HG02870 (cell line): ENCODE data around the gene MFSD6L.

Source experiments
- ATAC-seq: cut with Tn5 transposase; IDR thresholded peaks from one replicate; pipeline ENCODE4 v1.9.1; 2021; ENCODE audit warnings: mild to moderate bottlenecking, moderate library complexity; ENCODE audit not compliant: unreplicated experiment

Gene MFSD6L, protein sequence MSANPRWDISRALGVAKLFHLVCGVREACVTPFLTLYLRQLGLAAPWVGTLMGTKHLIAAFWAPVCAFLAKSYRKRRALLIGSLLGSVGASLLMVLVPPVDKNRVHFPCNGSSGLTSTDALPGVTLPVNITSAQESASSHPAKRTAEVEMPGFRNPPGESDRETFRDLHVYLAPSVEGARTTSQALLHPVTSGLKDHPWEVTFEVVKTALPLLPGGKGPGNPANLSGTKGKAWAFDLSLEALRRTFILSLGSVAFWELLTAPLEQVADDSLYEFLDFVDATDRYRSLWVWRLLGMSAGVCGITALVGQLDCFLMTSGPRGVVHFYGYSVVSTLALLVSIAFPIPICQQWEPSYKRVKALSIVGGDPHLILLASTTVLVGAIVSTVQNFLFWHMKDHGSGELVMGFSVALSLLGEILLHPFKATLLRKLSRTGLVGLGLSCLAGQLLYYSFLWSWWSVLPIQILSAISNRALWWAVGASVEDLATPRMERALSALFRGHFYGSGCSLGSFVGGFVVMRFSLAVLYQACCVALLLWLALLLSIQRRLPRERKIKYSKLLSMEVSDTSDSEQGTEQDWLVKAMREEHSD

DNA sequence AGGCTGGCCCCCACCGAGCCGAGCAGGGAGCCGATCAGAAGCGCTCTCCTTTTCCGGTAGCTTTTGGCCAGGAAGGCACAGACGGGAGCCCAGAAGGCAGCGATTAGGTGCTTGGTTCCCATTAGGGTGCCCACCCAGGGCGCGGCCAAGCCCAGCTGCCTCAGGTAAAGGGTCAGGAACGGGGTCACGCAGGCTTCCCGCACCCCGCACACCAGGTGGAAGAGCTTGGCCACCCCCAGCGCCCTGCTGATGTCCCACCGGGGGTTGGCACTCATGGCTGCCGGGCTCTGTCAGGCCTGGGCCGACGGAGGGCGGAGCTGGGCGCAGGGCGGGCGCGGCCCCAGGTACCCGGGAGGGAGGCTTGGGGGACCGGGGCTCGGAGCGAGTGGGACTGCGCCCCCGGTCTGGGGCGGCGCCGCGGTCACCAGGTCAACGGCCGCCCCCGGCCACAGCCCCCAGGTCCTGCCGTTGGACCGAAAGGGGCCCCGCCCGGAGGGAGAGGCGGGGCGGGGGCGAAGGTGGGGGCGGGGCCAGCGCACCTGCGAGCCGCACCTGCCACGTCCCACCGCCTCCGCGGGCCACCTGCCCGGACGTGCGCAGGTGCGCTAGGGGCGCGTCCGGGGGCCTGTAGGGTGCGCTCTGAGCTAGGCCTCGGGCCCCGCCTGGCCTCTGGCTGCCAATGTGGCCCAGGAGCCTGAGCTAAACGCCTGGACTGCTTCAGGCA is at the start of gene MFSD6L:
MFSD6L (minus strand) TSS at position 520 of the 724 bp plus-strand sequence; CDS start at position 275, 245 bp downstream.
- no peak for ATAC-seq

DNA sequence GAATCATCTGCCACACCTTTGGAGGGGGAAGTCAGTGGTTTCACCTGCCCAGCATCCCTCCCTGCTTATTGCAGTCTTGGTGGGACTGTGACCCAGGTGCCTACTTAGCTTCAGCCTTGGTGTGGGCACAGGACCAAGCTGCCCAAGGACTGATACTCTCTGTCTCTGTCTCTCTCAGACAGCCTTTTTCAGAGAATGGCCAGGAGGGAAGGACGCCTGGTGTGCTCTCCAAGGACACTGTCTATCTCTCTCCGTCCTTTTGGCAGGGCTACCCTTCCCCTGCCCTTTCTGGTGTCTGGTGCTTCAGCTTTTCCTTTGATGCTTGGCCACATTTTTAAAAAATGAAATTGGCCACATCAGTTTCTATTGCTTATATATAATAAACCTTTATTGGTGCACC is 48.7 kb upstream of the MFSD6L start:
- no peak for ATAC-seq

DNA sequence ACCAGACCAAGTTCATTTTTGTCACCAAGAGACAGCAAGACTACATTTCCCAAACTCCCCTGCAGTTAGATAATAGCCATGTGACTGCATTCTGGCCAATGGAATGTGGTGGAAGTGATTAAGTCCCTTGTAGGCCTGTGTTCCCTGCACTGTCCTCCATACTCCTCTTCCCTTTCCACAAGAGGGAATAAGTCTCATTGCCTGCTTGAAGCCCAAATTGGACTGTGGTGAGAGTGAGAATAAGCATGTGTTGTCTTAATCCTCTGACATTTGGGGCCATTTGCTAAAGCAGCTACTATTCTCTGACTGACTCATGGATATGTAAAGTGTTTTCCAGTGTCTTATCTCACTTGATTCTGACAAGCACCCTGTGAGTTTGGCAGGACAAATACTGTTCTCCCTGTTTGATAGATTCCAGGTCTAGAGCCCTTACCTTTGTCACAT is 47.6 kb upstream of the MFSD6L start:
- ATAC-seq, result no peak

DNA sequence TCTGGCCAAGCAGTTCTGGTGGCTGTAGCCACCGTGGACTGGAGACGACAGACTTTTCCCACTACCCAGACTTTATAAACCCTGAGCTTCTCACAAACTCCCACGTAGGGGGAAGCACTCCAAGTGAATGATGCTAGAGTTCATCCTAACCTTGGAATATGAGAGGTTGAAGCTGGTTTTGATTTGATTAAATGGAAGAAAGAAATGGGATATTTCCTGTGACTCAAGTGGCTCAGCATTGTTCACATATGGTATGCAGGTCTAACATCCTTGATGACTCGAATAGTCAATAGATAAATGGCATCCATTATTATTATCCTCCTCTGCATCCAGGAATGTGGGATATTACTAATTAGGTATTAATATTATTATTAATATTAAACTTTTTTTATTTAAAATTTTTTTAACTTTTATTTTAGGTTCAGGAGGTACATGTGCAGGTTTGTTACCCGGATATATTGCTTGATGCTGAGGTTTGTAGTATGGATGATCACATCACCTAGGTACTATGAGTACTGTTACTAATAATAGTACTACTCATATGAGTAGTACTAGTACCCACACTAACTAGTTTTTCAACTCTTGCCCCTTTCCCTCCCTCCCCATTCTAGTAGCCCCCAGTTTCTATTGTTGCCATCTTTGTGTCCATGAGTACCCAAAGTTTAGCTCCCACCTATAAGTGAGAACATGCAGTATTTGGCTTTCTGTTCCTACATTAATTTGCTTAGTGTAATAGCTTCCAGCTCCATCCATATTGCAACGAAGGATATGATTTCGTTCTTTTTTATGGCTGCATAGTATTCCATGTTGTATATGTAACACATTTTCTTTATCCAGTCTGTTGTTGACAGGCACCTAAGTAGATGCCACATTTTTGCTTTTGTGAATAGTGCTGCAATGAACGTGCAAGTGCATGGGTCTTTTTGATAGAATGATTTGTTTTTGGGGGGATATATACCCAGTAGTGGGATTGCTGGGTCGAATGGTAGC is 45.4 kb upstream of the MFSD6L start:
- no peak for ATAC-seq

DNA sequence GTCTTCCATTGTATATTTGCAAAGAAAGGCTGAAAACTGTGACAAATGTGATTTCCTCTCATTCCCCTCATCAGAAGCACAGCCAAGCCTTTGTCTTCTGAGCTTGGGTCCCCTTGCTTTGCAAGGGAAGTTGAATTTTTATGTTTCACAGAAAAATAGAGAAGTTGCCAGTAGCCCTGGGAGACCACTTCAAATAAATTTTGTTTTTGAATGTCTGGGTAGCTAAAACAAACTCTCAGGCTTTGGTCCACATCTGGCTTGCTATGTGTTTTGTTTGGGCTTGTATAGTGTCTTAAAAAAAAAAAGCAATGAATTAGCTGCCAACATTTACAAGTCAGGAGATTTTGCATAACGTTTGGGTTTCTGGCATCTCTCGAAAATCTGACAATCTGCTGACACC is 44.2 kb upstream of the MFSD6L start:
- no peak for ATAC-seq

DNA sequence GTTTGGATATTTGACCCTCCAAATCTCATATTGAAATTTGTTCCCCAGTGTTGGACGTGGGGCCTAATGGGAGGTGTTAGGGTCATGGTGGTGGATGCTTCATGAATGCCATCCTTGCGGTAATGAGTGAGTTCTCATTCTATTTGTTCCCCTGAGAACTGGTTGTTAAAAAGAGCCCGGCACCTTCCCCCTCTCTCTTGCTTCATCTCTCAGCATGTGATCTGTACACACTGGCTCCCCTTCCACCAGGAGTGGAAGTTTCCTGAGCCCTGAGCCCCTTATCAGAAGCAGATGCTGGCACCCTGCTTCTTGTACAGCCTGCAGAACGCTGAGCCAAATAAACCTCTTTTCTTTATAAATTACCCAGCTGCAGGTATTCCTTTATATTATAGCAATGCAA is 42.7 kb upstream of the MFSD6L start:
- no peak for ATAC-seq

DNA sequence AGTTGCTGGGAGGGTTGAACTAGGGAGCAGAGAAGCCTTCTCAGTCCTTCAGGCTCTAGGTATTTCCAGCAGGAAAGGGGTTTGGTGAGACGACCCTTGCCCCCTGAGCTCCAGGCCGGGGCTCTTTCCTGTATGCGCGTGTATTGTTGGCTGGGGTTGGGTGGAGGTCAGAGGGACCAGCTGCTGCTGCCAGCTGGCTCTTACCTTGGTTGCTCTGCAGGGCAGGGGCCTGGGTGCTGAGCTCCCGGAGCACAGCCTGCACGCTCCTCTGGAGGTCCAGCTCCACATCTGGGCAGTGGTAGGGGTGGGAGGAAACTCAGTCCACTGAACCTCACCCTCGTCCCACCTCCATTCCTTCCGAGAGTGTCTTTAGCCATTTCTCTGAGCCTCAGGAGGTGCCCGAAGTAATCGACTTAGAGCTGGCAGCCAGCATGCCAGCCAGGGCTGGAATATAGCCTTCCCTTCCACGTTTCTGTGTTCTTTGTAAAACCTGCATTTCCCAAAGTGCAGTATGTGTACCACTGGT is 40.3 kb upstream of the MFSD6L start:
- no peak for ATAC-seq

DNA sequence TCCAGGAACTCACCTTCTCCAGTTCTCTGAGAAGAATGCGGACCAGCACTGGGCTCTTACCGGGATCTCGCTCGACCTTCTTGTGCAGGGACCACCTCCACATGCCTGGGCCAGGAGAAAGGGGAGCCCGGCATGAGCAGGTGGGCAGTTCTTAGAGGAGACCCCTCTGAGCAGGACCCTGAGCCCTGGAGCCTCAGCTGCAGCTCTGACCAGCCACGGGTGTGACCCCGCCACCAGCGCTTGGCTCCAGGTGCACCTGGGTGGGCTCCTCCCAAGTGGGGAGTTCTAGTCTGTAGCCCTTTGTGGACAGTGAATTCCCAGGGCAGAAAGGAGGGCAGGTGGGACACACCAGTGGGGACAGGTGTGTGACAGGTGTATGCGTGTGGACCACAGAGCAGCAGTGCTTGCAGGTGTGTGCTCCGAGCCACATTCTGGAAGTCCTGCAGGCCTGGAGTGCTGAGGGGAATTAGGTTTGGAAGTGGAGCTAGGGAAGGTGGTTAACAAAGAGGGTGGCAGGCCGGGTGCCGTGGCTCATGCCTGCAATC is 39.5 kb upstream of the MFSD6L start:
- ATAC-seq, result no peak

DNA sequence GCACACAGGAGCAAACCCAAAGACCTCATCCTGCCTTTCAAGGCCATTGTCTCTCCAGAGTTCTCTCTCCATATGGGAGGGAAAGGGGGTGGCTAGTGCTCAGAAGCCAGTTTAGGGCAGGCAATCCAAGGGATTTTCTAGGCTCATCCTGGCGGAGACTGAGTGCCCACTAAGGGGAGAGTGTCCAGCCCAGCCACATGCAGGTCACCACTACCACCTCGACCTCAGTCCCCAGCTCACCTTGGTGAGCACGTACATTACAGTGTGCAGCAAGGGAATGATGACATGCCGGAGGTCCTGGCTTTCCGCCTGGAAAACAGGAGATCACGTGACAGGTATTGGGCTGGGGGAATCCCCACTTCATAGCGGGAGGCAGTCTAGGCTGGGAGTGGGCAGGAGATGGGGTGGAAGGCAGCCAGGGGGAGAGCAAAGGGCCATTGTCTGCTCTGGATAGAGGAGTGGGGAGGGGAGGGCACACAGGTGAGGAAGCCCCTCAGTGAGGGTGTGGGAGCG is 38.5 kb upstream of the MFSD6L start:
- ATAC-seq, result no peak

DNA sequence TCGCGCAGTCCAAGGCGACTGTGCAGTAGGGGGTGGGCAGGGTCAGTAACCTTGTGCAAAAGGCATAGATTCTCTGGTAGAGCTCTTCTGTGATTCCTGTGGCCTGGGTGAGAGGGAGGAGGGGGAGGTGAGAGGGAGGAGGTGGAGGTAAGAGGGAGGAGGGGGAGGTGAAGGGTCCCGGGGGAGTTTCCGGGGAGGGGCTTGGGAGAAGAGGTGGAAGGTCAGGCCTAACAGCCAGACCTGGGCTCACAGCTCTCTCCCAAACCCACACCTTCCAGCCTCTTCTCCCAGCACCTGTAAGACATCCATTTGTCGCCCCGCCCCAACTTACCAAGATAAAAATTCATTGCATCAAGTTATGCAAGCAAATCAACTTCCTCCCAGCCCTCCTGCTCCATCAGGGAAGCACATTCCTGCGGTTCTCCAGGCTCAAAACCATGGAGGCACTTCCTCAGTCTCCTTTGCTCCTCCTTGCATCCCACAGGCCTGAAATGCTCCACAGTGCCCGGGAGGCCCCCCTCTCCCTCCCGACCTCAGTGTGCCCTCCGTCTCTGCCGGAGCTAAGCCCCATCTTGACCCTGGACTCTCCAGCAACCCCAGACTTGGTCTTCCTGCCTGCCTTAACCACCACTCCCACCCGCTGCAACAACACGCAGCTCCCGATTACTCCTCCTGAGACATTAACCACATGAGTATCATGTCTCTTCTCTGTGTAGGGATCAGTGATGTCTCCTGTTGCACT is 37.8 kb upstream of the MFSD6L start:
- ATAC-seq, result no peak

DNA sequence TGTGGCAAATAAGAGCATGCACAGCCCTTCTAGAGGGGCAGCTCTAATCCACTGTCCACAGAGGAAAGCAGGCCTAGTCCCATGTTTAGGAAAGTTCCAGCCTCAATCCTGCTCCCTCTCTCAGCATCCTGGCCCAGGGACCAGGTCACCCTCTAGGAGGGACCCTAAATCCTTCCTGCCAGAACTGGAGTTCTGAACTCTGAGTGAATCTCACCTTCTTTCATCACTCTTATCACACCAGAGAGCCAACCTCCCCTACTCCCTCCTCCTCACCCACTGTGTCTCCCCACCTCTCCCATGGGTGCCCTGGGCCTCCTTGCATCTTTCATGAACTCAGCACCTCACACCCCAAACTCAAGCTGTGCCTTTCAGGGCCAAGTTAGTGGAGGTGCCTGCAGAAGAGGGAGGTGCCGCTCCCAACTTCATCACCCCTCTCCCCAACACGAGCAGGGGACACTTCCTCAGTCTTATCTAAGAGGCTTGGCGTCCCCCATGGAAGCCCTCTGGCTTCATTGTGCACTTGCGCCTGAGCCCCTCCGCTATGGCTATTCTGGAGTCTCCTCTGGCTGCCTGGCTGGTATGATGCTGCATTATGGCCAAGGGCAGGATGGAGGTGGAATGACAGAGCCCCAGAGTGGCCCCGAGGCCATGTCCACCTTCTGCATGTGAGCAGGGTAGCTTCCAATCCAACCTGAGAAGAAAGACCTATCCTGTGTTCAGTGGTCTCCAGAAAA is 36.6 kb upstream of the MFSD6L start:
- ATAC-seq, result no peak

DNA sequence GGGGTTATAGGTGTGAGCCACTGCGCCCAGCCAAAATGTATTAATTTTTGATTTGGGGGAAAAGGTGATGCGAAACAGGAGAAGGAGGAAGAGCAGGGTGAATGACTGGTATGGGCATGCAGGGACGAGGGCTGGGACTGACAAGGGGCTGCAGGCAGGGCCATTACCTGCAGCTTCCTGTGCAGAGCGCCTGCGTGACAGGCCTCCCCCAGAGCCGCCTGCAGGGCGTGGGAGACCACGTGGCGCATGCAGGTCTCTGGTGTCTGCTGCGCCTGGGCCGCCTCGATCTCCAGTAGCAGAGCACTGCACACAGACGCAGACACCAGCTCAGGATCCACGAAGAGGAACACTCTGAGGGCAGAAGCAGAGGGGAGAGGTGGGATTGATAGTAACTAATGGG is 35.9 kb upstream of the MFSD6L start:
- no peak for ATAC-seq

DNA sequence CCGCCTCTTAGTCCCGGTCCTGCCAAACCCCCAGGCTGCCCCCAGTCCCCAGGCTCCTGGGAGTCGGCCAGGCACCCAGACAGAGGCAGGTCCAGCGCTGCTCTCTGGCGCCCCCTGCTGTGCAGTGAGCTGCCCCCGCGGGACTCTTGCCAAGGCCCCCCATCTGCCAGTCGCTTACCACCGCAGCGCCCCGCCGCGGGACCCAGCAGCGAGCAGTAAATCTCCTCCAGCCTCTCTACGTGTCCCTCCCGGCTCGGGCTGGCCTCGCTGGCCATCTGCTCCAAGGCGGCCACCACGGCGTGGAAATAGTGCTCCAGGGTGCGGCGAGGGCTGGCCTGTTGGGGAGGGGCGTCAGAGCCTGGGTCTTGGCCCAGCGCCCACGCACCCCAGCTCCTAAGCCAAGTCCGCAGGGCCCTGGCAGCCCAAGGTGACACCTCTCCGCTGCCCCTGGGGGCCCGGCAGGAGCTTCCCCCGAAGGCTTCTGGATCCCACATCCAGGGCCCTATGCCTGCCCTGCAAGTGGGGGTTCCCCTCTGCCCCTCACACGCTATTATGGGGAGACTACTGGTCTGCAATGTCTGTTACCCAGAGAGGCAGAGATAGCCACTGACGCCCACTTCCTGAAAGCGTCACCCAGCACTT is 33.7 kb upstream of the MFSD6L start:
- no peak for ATAC-seq

DNA sequence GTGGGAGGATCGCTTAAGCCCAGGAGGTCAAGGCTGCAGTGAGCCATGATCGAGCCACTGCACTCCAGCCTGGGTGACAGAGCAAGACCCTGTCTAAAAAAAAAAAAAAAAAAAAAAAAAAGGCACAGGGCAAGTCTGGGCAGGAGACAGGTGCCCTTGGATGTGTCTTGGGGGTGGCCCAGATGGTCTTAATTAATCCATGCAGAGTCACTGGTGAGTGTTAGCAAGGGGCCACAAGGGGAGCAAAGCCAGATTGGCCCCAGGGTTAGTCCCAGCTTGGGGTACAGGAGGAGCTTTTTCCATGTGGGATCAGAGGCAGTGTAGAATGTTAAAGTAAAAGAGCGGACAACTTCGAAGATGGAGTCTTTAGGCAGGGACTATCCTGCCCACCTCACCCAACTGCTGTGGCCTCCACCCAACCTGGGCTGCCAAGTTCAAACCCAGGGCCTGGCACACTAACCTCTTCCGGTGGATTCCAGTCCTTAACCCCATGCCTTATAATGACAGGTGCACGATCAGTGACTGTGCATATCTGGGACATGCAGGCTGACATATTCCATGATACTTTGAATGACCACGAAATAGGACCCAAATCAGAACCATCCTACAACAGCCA is 32.2 kb upstream of the MFSD6L start:
- ATAC-seq, result no peak

DNA sequence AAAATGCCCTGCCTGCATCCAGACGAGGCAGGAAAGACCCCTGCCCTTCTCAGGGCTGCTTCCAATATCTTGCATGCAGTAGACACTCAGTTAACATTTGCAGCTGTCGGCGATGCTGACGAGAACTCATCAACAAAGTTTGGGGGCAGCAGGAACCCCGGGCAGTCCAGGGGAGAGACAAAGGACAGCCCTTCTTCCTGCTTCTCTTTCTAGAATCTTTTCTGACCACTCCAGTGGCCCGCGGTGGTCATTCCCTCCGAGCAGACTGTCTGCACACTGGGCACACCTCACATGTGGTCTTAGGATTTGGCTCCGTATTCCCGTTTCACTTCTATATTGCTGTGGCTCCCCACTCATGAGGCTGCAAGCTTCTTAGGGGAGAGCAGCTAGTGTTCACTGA is 31.0 kb upstream of the MFSD6L start:
- ATAC-seq, result no peak

DNA sequence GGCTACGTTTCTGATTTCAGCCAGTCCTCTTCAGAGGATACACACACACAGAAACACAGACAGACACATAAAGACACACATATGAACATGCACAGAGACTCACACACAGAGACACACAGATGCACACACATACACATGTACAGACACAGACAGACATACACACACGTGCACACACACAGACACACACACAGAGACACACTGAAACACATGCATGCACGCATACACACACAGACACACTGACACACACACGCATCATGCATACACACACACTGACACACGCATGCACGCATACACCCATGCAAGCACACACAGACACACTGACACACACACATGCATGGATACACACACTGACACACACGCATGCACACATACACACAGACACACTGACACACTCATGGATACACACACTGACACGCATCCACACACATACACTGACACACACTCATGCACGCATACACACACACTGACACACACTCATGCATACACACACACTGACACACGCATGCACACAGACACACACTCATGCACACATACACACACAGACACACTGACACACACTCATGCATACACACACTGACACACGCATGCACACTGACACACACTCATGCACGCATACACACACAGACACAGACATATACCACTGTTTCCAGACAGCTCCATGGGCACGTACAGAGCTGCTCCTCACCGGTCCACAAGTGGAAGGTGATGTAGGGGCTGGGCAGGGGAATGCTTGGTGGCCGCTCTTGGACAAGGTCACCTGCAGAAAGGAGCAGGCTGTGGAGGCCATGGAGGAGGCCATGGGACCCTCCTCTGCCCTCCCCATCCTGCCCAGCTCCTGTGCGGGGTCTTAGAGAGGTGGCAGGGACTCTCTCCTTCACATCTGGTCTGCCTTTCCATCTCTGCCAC is 30.1 kb upstream of the MFSD6L start:
- ATAC-seq, result no peak

DNA sequence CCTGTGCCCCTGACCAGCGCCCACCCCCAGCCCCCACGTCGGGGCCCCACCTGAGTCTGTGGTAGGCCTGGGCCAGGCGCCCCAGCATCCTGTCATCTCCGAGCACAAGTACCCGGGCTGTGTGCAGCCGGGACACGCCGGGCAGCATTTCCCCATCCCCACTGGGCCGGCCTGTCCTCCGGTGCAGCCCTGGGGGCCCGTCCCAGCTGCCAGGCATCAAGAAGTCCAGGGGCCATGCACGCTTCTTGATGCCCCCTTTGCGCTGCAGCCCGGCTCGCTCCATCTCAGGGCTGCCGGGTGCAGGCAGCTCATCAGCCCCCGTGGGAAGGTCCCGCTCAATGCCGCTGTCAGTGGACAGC is 29.3 kb upstream of the MFSD6L start:
- no peak for ATAC-seq
